B cell (primary cell): Measurements from ENCODE around the gene FAIM2. TPM values are rescaled to one million over a fixed set of nuclear protein-coding genes. Genes with fewer than 3 reads are reported as not detected.

Source experiments
- ATAC-seq: fragments of 200-7000 bp; cut with Tn5 transposase; one replicate; pipeline ENCODE4 v1.10.0; 2021; ENCODE audit warnings: low read depth, mild to moderate bottlenecking, moderate number of reproducible peaks, moderate library complexity
- CTCF ChIA-PET: fragments of 350-600 bp; sonication (Branson Sonifier 250); formaldehyde crosslinking; loops from one replicate; lab custom pipeline; 2021; ENCODE audit warnings: antibody characterized with exemption, inconsistent platforms; lab: Charles Lee
- POLR2A ChIA-PET: fragments of 350-600 bp; sonication (Branson Sonifier 250); formaldehyde crosslinking; loops from one replicate; lab custom pipeline; 2021; ENCODE audit warnings: antibody characterized with exemption; lab: Charles Lee
- DNase-seq: peaks from one replicate; pipeline ENCODE4 v3.0.0; 2013
- H2AFZ ChIP-seq: 2 replicates; pipeline ENCODE4 v1.6.1; 2012; ENCODE audit warnings: mild to moderate bottlenecking, low read depth, low read length; ENCODE audit not compliant: insufficient read depth, poor library complexity, severe bottlenecking
- H3K27ac ChIP-seq, 2 donors: 1 replicate in 1 of 2; 2 replicates in 1 of 2; pipeline ENCODE4 v1.5.1; 2012 to 2013; ENCODE audit warnings: low read length in 2 of 2, mild to moderate bottlenecking in 2 of 2, moderate library complexity in 1 of 2
- H3K27me3 ChIP-seq, 4 experiments: fragments of 200-600 bp in 1 of 4; sonication (generic) in 1 of 4; replicated peaks in 1 of 4; 1 replicate in 2 of 4; 2 replicates in 2 of 4; pipeline versions ENCODE4 v1.6.1 to v1.7.0; 2013 to 2016; ENCODE audit warnings: low read length in 3 of 4, mild to moderate bottlenecking in 2 of 4, mixed read lengths in 1 of 4, moderate library complexity in 1 of 4; ENCODE audit not compliant: insufficient read depth in 4 of 4, control insufficient read depth in 3 of 4; ENCODE audit errors: control extremely low read depth in 1 of 4
- H3K36me3 ChIP-seq, 2 experiments: replicated peaks in 1 of 2; 1 replicate in 1 of 2; 2 replicates in 1 of 2; pipeline versions ENCODE4 v1.6.1 to v1.7.1; 2013; ENCODE audit warnings: low read length in 1 of 2; ENCODE audit not compliant: insufficient read depth in 2 of 2, control insufficient read depth in 1 of 2; ENCODE audit errors: control extremely low read depth in 1 of 2, extremely low read depth in 1 of 2
- H3K4me1 ChIP-seq, 2 donors: fragments of 200-600 bp in 1 of 2; sonication (generic) in 1 of 2; 1 replicate in 1 of 2; 2 replicates in 1 of 2; pipeline versions ENCODE4 v1.5.1 to v1.6.1; 2013 to 2017; ENCODE audit warnings: low read length in 2 of 2; ENCODE audit not compliant: control insufficient read depth in 2 of 2, insufficient read depth in 2 of 2
- H3K4me2 ChIP-seq: replicated peaks from 2 replicates; pipeline ENCODE3; 2012; ENCODE audit warnings: mild to moderate bottlenecking, low read depth, low read length; ENCODE audit not compliant: poor library complexity, severe bottlenecking
- H3K4me3 ChIP-seq, 5 experiments: fragments of 200-600 bp in 1 of 5; sonication (generic) in 1 of 5; 1 replicate in 3 of 5; 2 replicates in 2 of 5; pipeline versions ENCODE4 v1.5.1 to v1.7.0; 2011 to 2016; ENCODE audit warnings: low read length in 4 of 5, mild to moderate bottlenecking in 4 of 5, low read depth in 2 of 5, control low read depth in 1 of 5, moderate library complexity in 1 of 5; ENCODE audit not compliant: insufficient read depth in 1 of 5; ENCODE audit errors: control extremely low read depth in 1 of 5, extremely low read depth in 1 of 5
- H3K79me2 ChIP-seq: fragments of 200-600 bp; sonication (generic); one replicate; pipeline ENCODE4 v1.6.0; 2016; ENCODE audit warnings: low read length; ENCODE audit not compliant: control insufficient read depth, insufficient read depth
- H3K9ac ChIP-seq: fragments of 200-600 bp; sonication (generic); 2 replicates; pipeline ENCODE4 v1.6.1; 2017; ENCODE audit warnings: mild to moderate bottlenecking, low read length, moderate library complexity
- H3K9me3 ChIP-seq, 3 donors: one replicate each; pipeline versions ENCODE4 v1.6.1 to v1.7.1; 2013; ENCODE audit warnings: low read length in 2 of 3; ENCODE audit not compliant: control insufficient read depth in 2 of 3, insufficient read depth in 1 of 3; ENCODE audit errors: control extremely low read depth in 1 of 3
- H4K20me1 ChIP-seq: 2 replicates; pipeline ENCODE4 v1.6.0; 2012; ENCODE audit warnings: mild to moderate bottlenecking, low read length; ENCODE audit not compliant: insufficient read depth, control insufficient read depth, poor library complexity, severe bottlenecking
- H3K27ac Mint-ChIP-seq: one replicate; pipeline ENCODE4 v1.8.0; 2021; ENCODE audit warnings: mixed read lengths
- H3K27me3 Mint-ChIP-seq: one replicate; pipeline ENCODE4 v1.8.0; 2021; ENCODE audit warnings: mixed read lengths
- H3K4me1 Mint-ChIP-seq: one replicate; pipeline ENCODE4 v1.8.0; 2021; ENCODE audit warnings: mixed read lengths
- H3K4me3 Mint-ChIP-seq: one replicate; pipeline ENCODE4 v1.8.0; 2021; ENCODE audit warnings: mixed read lengths
- H3K9me3 Mint-ChIP-seq: one replicate; pipeline ENCODE4 v1.8.0; 2022; ENCODE audit warnings: mixed read lengths; ENCODE audit not compliant: insufficient read depth
- CTCF ChIP-seq: fragments of 200-600 bp; IDR thresholded peaks from one replicate; pipeline ENCODE4 v1.8.0; 2022; ENCODE audit warnings: antibody characterized with exemption, mild to moderate bottlenecking
- EZH2 ChIP-seq: IDR thresholded peaks from 2 replicates; pipeline ENCODE4 v1.6.1; 2012; ENCODE audit warnings: borderline replicate concordance, low read depth, mild to moderate bottlenecking, moderate library complexity, low read length; ENCODE audit not compliant: insufficient read depth, poor library complexity, severe bottlenecking
- WGBS: methylation state at CpG from one replicate; pipeline ENCODE4 v1.1.5; 2013; ENCODE audit warnings: missing lambda C conversion rate; ENCODE audit not compliant: insufficient coverage; 5-methylcytosine and 5-hydroxymethylcytosine counted together
- intact Hi-C: fragments of 100-400 bp; cut with micrococcal nuclease; formaldehyde crosslinking; loops from one replicate; pipeline ENCODE4 v1.10.0; 2022
- polyA plus RNA-seq: library from polyadenylated mRNA; depleted of rRNA; stranded (reverse); fragments of >200 nt; gene quantifications from 2 replicates; pipeline ENCODE4 v1.2.3, GENCODE V29; 2012
- total RNA-seq, 2 donors: library from RNA; stranded (reverse); fragments of 120-200 nt in 1 of 2; gene quantifications; 1 replicate in 1 of 2; 2 replicates in 1 of 2; pipeline versions ENCODE4 v1.2.3 to v1.2.4, GENCODE V29; 2013 to 2022

Gene FAIM2
- total and polyA plus RNA-seq, 2 donors (not counting 1 experiment from before 2014, with no cell fraction given): not detected

DNA sequence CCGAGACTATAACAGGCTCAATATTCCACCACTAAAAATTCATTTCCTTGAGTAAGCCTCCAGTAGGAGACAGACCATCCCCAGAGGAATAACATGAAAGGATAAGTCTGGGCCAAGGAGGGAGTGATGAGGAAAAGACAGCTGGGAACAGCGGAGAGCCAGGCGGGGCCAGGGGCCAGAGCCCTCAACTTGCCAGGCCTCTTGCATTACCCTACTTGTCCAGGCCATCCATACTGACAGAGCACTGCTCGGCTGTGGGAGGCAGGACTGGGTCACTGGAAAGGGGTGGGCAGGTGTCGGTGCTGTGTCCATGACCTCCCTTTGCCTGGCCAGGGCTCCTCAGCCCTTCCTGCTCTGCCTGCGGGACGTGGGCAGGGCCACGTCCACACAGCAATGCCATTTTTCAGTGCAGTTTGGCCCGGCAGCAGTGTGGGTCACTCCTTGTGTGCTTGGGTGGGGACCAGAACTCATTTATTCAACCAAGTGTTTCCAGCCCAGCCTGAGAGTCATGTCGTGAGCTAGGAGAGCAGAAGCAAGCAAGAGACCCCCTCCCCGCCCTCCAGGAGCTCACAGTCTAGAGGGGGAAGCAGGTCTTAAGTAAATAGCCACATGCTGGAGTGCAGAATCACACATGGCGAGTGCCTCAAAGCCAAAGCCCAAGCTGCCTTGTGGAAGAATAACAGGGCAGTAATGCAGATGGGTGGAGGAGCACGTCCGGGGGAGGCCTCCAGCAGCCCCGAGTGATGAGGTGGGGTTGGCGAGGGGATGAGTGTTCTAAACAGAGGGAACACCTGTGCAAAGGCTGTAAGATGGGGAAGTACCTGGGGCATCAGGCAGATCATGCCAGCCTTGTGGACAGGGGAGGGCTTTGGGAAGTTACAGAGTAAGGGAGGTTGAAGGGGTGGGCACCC lies 8.9 kb upstream of the FAIM2 start:
- CTCF ChIA-PET: no interaction called here

More for the DNA sequence above, 8.9 kb upstream of the FAIM2 start:
- Histone ChIP-seq H3K79me2 (no peaks in the 10 kb centered on the region), H3K36me3 (no peaks in the 10 kb centered on the region), H3K4me2 (no peak overlapping the region), H4K20me1 (no peaks in the 10 kb centered on the region), H3K9ac (no peak overlapping the region), H3K27ac (no peak overlapping the region), H2AFZ (no peak overlapping the region), H3K9me3 (no peaks in the 10 kb centered on the region), H3K27me3 (peaks cover 0 to under 1% (median 0%) of the 10 kb centered on the region in 4 experiments), H3K4me1 (no peaks in the 10 kb centered on the region), H3K4me3 (no peak overlapping the region)
- H3K4me3 Mint-ChIP-seq: no peak overlapping the region
- POLR2A ChIA-PET: no interaction called here
- H3K9me3 Mint-ChIP-seq: no peaks in the 10 kb centered on the region
- H3K4me1 Mint-ChIP-seq: no peaks in the 10 kb centered on the region
- TF ChIP-seq EZH2: no peak
- no peak for TF ChIP-seq CTCF
- peaks cover 18% of the 10 kb centered on the region for H3K27me3 Mint-ChIP-seq
- DNase-seq (no peak), ATAC-seq (no peak)
- H3K27ac Mint-ChIP-seq: no peak overlapping the region
- intact Hi-C loops: no loop called here
- 83% methylated on average over 13 of the region's 16 CpGs for WGBS
